H1 (cell line): Measurements from ENCODE around the gene PCP4.

Experiments used
- POLR2A ChIP-seq, 2 experiments: IDR thresholded peaks; 1 replicate in 1 of 2; 2 replicates in 1 of 2; pipeline ENCODE4 v1.6.1; 2011; ENCODE audit warnings: low read depth in 2 of 2, low read length in 2 of 2, mild to moderate bottlenecking in 2 of 2; ENCODE audit errors: control extremely low read depth in 1 of 2
- TF ChIP-seq, protein P1 (sequence below), 3 experiments: IDR thresholded peaks; 1 replicate in 2 of 3; 2 replicates in 1 of 3; pipeline versions ENCODE4 v1.5.1 to v1.6.1; 2011; ENCODE audit warnings: low read length in 3 of 3, mild to moderate bottlenecking in 3 of 3, inconsistent platforms in 2 of 3, low read depth in 1 of 3, moderate library complexity in 1 of 3; ENCODE audit not compliant: insufficient read depth in 1 of 3; ENCODE audit errors: control extremely low read depth in 1 of 3

DNA sequence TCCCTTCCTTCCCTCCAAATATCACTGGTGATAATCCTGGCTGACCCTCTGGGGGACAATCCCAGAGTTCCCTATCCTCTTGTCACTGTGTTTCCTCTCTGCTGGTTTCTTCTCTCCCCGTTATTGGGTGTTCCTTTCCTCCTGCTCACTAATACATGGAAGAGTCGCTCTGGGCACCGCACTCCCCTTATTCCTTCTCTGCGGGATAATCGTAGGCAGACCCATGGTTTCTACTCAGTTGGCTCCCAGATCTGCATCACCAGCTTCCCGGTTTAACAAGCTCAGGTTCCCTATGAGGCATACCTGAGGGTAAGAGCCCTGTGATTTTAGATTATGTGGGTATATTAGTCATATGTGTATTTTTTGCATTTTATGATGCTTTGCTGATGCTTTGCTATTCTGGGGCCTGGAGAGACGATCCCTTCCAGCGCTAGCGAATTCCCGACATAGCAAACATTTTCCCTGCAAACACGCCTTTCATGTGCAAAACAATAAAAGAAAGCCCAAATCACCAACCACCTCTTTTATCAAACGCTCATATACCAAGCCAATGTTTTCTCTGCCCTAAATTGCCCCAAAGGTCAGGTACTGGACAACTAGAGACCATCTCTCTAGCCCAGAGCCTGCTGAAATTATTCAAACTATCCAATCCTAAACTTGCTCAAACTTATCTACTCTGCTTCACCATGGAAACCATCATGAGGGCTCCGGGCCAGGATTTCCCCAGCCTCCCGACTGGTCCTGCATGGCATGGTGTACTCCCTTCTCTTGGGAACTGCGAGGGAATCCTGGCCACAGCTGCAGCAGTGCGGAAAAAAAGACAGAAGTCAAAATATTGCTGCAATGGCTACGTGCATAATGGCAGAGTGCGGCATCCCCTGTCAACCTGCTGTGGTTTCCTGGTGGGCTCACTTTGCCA, 84.2 kb downstream of the PCP4 start:
- TF ChIP-seq POLR2A (IDR thresholded peaks at IDR 0.05; ENCODE audit: control extremely low read depth in 1 of 2, low read depth in 2 of 2, low read length in 2 of 2) = no peak
- TF ChIP-seq, protein P1, sequence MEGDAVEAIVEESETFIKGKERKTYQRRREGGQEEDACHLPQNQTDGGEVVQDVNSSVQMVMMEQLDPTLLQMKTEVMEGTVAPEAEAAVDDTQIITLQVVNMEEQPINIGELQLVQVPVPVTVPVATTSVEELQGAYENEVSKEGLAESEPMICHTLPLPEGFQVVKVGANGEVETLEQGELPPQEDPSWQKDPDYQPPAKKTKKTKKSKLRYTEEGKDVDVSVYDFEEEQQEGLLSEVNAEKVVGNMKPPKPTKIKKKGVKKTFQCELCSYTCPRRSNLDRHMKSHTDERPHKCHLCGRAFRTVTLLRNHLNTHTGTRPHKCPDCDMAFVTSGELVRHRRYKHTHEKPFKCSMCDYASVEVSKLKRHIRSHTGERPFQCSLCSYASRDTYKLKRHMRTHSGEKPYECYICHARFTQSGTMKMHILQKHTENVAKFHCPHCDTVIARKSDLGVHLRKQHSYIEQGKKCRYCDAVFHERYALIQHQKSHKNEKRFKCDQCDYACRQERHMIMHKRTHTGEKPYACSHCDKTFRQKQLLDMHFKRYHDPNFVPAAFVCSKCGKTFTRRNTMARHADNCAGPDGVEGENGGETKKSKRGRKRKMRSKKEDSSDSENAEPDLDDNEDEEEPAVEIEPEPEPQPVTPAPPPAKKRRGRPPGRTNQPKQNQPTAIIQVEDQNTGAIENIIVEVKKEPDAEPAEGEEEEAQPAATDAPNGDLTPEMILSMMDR (IDR thresholded peaks at IDR 0.05; ENCODE audit: control extremely low read depth in 1 of 3, insufficient read depth in 1 of 3, low read depth in 1 of 3, low read length in 3 of 3) = no peak
